ENCODE measurements around the gene TRIM41. TPM values are rescaled to one million over a fixed set of nuclear protein-coding genes. Genes with fewer than 3 reads are reported as not detected.

Gene TRIM41
- total RNA-seq, 1 donor from 2014 or later, result 28.8 TPM

GRCh38 chr5:181217111-181217802, 5.8 kb upstream of the TRIM41 start:
- Mint-ChIP-seq H3K27me3 (ENCODE audit: unreplicated experiment) (peaks cover 38% of the 10 kb centered on the region), H3K27ac (ENCODE audit: unreplicated experiment) (peak overlapping the region; percentile 60), H3K36me3 (ENCODE audit: unreplicated experiment) (peaks cover 5% of the 10 kb centered on the region), H3K9me3 (ENCODE audit: unreplicated experiment) (peaks cover 30% of the 10 kb centered on the region), H3K4me3 (ENCODE audit: unreplicated experiment) (peak overlapping the region; percentile 90), H3K4me1 (ENCODE audit: low read depth, unreplicated experiment) (peaks cover 6% of the 10 kb centered on the region)
- TF ChIP-seq CTCF (IDR thresholded peaks at IDR 0.05; ENCODE audit: partially characterized antibody, unreplicated experiment), result no peak
- DNase-seq, result peak; percentile 69

DNA sequence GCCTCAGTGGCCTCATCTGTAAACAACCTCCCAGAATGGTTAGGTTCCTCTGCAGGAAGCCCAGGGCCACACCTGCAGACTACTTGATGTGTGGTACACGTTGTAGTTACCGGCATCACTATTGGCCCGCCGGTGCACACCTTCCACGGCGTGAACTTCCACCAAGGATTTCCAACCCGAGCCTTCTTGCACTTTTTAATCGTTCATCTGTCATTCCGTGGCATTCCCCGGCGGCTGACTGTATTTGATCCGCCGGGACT, 5.3 kb upstream of the TRIM41 start:
- TF ChIP-seq CTCF (IDR thresholded peaks at IDR 0.05; ENCODE audit: partially characterized antibody, unreplicated experiment), result no peak
- Mint-ChIP-seq H3K4me1 (ENCODE audit: low read depth, unreplicated experiment) (peaks cover 6% of the 10 kb centered on the region), H3K27me3 (ENCODE audit: unreplicated experiment) (peaks cover 43% of the 10 kb centered on the region), H3K36me3 (ENCODE audit: unreplicated experiment) (peaks cover 6% of the 10 kb centered on the region), H3K27ac (ENCODE audit: unreplicated experiment) (peak overlapping the region; percentile 60), H3K4me3 (ENCODE audit: unreplicated experiment) (peak overlapping the region; percentile 90), H3K9me3 (ENCODE audit: unreplicated experiment) (peaks cover 34% of the 10 kb centered on the region)
- no peak for DNase-seq

- no peak overlapping the region for H3K27ac Mint-ChIP-seq (ENCODE audit: unreplicated experiment)
Measured at GRCh38 chr5:181218795-181219124, 4.3 kb upstream of the TRIM41 start.

GRCh38 chr5:181219262-181220177, 3.6 kb upstream of the TRIM41 start:
- H3K9me3 Mint-ChIP-seq (ENCODE audit: unreplicated experiment), result peaks cover 36% of the 10 kb centered on the region
- H3K4me3 Mint-ChIP-seq (ENCODE audit: unreplicated experiment), result peak overlapping the region; percentile 59
- no peak overlapping the region for H3K27ac Mint-ChIP-seq (ENCODE audit: unreplicated experiment)
- DNase-seq, result no peak
- no peak for TF ChIP-seq CTCF (IDR thresholded peaks at IDR 0.05; ENCODE audit: partially characterized antibody, unreplicated experiment)
- peaks cover 48% of the 10 kb centered on the region for H3K27me3 Mint-ChIP-seq (ENCODE audit: unreplicated experiment)
- peaks cover 6% of the 10 kb centered on the region for H3K36me3 Mint-ChIP-seq (ENCODE audit: unreplicated experiment)
- H3K4me1 Mint-ChIP-seq (ENCODE audit: low read depth, unreplicated experiment), result peaks cover 8% of the 10 kb centered on the region

More at GRCh38 chr5:181218795-181219124, 4.3 kb upstream of the TRIM41 start:
- H3K27me3 Mint-ChIP-seq (ENCODE audit: unreplicated experiment), result peaks cover 48% of the 10 kb centered on the region
- H3K4me1 Mint-ChIP-seq (ENCODE audit: low read depth, unreplicated experiment), result peaks cover 5% of the 10 kb centered on the region
- H3K36me3 Mint-ChIP-seq (ENCODE audit: unreplicated experiment), result peaks cover 6% of the 10 kb centered on the region
- DNase-seq, result no peak
- peak overlapping the region; percentile 90 for H3K4me3 Mint-ChIP-seq (ENCODE audit: unreplicated experiment)
- TF ChIP-seq CTCF (IDR thresholded peaks at IDR 0.05; ENCODE audit: partially characterized antibody, unreplicated experiment), result no peak
- peaks cover 36% of the 10 kb centered on the region for H3K9me3 Mint-ChIP-seq (ENCODE audit: unreplicated experiment)

DNA sequence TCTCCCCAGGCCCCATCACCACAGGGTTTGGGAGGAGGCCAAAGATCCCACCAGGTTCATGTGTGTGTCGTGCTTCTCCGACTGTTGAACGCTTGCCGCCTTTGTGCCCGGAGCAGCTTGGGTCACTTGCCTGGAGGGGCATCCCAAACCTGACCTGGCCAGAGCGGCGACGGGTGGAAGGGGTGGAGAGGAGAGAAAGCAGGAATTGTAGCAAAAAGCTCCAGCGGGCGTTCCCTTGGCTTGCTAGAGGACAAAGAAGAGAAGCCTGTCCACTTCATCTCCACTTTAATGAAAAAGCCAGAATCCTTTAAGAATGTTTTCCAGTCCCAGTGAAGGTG, 2.9 kb upstream of the TRIM41 start:
- peaks cover 48% of the 10 kb centered on the region for H3K27me3 Mint-ChIP-seq (ENCODE audit: unreplicated experiment)
- peak overlapping the region; percentile 38 for H3K27ac Mint-ChIP-seq (ENCODE audit: unreplicated experiment)
- no peak overlapping the region for H3K4me3 Mint-ChIP-seq (ENCODE audit: unreplicated experiment)

More for the DNA sequence above, 2.9 kb upstream of the TRIM41 start:
- H3K9me3 Mint-ChIP-seq (ENCODE audit: unreplicated experiment), result peaks cover 36% of the 10 kb centered on the region
- DNase-seq, result no peak
- peaks cover 10% of the 10 kb centered on the region for H3K4me1 Mint-ChIP-seq (ENCODE audit: low read depth, unreplicated experiment)
- TF ChIP-seq CTCF (IDR thresholded peaks at IDR 0.05; ENCODE audit: partially characterized antibody, unreplicated experiment), result no peak
- peaks cover 6% of the 10 kb centered on the region for H3K36me3 Mint-ChIP-seq (ENCODE audit: unreplicated experiment)
